HepG2 (cell line): ENCODE results near the gene SETD1B.
"Not testable (repeated sequence)": the region's sequence is repeated elsewhere in the genome, so short reads cannot be mapped to it uniquely, and the experiment has no call there.

Experiments used
- ELF4 ChIP-seq: sonication (generic); formaldehyde crosslinking; IDR thresholded peaks from 2 replicates; pipeline ENCODE4 v1.5.0; 2020; ENCODE audit warnings: missing genetic modification reagents, mild to moderate bottlenecking, moderate library complexity, borderline replicate concordance
- EZH2 ChIP-seq: conservative IDR thresholded peaks from 2 replicates; pipeline ENCODE4 v1.6.1; 2012; ENCODE audit warnings: mild to moderate bottlenecking, low read depth, low read length, moderate library complexity
- IKZF1 ChIP-seq: fragments of 450-650 bp; IDR thresholded peaks from 2 replicates; pipeline ENCODE4 v1.7.1; 2016
- PPARG ChIP-seq: conservative IDR thresholded peaks from 2 replicates; pipeline ENCODE4 v1.6.1; 2016; ENCODE audit warnings: missing biosample characterization, missing genetic modification reagents
- TAF1 ChIP-seq: sonication (generic); formaldehyde crosslinking; IDR thresholded peaks from 2 replicates; pipeline ENCODE4 v1.4.0; 2020; ENCODE audit warnings: missing genetic modification reagents
- ZNF143 ChIP-seq: sonication (generic); formaldehyde crosslinking; IDR thresholded peaks from 2 replicates; pipeline ENCODE4 v1.4.0; 2020; ENCODE audit warnings: missing genetic modification reagents
- ZNF337 ChIP-seq: sonication (generic); formaldehyde crosslinking; IDR thresholded peaks from 2 replicates; pipeline ENCODE4 v1.5.1; 2020; ENCODE audit warnings: missing genetic modification reagents, low read depth, mild to moderate bottlenecking, borderline replicate concordance
- ZNF747 ChIP-seq: sonication (generic); formaldehyde crosslinking; IDR thresholded peaks from 2 replicates; pipeline ENCODE4 v1.8.1; 2023; ENCODE audit warnings: missing genetic modification reagents, mild to moderate bottlenecking, borderline replicate concordance
- TF ChIP-seq, protein P1 (sequence below): sonication (generic); formaldehyde crosslinking; IDR thresholded peaks from 2 replicates; pipeline ENCODE4 v1.5.0; 2020; ENCODE audit warnings: mild to moderate bottlenecking, missing genetic modification reagents, moderate library complexity

DNA sequence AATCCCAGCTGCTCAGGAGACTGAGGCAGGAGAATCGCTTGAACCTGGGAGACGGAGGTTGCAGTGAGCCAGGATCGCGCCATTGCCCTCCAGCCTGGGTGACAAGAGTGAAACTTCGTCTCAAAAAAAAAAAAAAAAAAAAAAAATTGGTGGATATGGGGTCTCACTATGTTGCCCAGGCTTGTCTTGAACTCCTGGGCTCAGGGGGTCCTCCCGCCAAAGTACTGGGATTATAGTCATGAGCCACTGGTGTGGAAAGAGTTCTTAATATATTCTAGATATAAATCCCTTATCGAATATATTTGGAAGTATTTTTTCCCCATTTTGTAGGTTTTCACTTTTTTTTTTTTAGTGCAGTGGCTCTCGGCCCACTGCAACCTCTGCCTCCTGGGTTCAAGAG lies 65.4 kb downstream of the SETD1B start:
- not testable (repeated sequence) for TF ChIP-seq IKZF1; ELF4 (CRISPR knock-in tag); ZNF337 (CRISPR knock-in tag); PPARG (CRISPR knock-in tag); EZH2; ZNF143; ZNF747 (CRISPR knock-in tag); TAF1
- TF ChIP-seq, protein P1, sequence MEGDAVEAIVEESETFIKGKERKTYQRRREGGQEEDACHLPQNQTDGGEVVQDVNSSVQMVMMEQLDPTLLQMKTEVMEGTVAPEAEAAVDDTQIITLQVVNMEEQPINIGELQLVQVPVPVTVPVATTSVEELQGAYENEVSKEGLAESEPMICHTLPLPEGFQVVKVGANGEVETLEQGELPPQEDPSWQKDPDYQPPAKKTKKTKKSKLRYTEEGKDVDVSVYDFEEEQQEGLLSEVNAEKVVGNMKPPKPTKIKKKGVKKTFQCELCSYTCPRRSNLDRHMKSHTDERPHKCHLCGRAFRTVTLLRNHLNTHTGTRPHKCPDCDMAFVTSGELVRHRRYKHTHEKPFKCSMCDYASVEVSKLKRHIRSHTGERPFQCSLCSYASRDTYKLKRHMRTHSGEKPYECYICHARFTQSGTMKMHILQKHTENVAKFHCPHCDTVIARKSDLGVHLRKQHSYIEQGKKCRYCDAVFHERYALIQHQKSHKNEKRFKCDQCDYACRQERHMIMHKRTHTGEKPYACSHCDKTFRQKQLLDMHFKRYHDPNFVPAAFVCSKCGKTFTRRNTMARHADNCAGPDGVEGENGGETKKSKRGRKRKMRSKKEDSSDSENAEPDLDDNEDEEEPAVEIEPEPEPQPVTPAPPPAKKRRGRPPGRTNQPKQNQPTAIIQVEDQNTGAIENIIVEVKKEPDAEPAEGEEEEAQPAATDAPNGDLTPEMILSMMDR (CRISPR knock-in tag): not testable (repeated sequence)
